ENCODE measurements around the gene ADAMTS15.

ADAMTS15 gene

GRCh38 chr11:130478204-130478701 is 29.8 kb downstream of the ADAMTS15 start:
- peak; percentile 70 for DNase-seq (ENCODE audit: low read depth)

DNA sequence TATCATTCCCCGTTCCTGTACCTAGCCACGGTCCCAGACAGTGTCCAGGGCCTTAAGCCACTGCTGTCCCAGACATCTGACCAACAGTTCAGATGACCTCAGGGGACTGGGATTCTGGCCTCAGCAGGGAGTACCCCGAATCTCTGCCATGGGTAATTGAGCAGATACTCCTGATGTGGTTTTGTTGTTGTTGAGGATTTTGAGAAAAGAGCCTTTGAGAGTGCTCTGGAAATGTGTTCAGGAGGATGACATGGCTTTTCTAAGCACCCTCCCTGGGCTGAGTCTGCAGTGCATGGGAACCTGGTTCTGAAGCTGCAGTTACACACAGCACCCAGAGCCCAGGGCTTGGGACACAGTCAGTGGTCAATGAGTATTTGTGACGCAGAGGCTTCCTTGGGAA is 30.4 kb downstream of the ADAMTS15 start:
- no peak for DNase-seq (ENCODE audit: low read depth)

DNA sequence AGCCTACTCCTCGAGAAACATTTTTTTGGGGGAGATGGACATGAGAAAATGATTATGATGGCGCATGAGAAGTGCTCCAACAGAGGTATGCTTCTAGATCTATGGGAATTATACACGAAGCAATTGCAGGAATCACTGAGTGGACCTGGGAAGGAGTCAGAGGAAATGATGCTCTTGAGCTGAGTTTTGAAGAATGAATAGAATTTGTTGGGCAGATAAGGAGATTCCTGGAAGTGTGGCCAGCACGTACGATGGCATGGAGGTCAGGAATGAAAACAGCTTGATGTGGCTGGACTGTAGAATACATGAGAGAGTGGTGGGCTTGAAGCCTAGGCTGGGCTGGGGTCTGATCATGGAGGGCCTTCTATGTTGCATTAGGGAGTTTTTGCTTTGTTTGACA is 31.7 kb downstream of the ADAMTS15 start:
- DNase-seq (ENCODE audit: low read depth): no peak

DNA sequence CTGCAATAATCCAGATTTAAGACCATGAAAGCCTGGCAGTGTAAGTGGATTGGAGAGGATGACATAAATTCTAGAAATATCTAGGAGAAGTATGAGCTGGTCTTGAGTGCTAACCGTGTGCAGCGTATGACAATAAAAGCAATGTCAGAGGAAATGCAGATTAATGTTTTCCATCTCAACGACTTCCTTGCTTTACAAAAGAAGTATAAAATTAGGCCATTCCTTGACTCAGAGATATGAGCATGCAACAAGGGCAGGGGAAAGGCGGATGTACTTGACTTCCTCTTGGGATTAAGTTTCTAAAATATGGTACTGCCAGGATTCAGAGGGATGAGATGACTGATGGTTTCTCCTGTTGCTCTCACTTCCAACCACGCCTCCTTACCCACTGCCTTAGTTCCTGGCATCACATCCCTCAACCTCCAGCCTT is 32.3 kb downstream of the ADAMTS15 start:
- DNase-seq (ENCODE audit: low read depth): no peak

- no peak for DNase-seq (ENCODE audit: low read depth)
These were observed 34.7 kb downstream of the ADAMTS15 start for GRCh38 chr11:130483124-130483523.

- no peak for DNase-seq (ENCODE audit: low read depth)
These were observed 37.5 kb downstream of the ADAMTS15 start for GRCh38 chr11:130485983-130486382.

GRCh38 chr11:130486391-130486836 is 38.0 kb downstream of the ADAMTS15 start:
- DNase-seq (ENCODE audit: low read depth): no peak

GRCh38 chr11:130486987-130487923 is 38.8 kb downstream of the ADAMTS15 start:
- DNase-seq (ENCODE audit: low read depth): no peak

GRCh38 chr11:130487924-130488815 is 39.7 kb downstream of the ADAMTS15 start:
- no peak for DNase-seq (ENCODE audit: low read depth)

DNA sequence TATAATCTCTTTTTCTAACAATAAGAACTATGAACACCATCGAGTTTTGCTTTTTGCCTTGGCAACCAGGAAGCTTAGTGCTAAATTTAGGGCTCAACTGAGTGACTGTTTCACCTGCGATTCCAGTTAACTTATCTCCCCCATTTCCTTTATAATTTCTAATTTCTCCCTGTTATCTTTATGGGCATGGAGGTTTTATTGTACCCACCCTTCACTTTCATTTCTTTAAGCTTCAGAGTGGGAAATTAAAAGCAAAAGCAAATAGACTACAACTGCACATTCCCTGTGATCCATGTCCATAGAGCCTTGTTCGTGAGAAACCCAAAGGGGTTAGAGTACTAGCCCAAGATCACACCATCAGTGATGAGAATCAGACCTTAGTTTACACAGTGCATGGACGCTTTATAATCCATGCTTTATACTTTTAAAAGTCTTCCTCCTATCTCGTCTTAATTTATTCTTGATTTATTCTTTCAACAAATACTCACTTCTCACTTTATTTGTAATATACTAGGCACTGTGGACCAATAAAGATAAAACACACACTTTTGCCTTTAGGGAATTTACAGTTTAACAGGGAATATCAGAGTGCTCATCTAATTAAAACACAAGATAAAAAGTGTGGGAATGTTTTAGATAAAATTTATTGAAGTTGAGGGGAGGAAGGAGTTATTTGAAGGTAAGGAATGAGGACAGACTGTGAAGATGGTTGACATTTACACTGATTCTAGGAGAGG is 40.6 kb downstream of the ADAMTS15 start:
- no peak for DNase-seq (ENCODE audit: low read depth)

DNA sequence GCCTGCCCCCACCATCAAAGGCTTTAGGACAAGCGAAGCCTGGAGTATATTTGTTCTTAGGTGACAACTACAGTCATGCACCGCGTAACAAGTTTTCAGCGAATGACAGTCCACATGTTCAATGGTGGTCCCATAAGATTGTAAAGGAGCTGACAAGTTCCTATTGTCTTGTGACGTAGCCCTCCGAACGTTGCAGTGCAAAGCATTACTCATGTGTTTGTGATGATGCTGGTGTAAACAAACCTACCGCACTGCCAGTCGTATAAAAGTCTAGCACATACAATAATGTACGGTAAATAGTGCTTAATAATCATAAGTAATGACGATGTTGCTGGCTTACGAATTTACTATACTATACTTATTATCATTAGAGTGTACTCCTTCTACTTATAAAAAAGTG is 41.3 kb downstream of the ADAMTS15 start:
- DNase-seq (ENCODE audit: low read depth): no peak

- no peak for DNase-seq (ENCODE audit: low read depth)
These were observed 42.4 kb downstream of the ADAMTS15 start for GRCh38 chr11:130490682-130491449.

GRCh38 chr11:130498181-130498580 is 49.7 kb downstream of the ADAMTS15 start:
- DNase-seq (ENCODE audit: low read depth): no peak

GRCh38 chr11:130499828-130500227 is 51.4 kb downstream of the ADAMTS15 start:
- no peak for DNase-seq (ENCODE audit: low read depth)

DNA sequence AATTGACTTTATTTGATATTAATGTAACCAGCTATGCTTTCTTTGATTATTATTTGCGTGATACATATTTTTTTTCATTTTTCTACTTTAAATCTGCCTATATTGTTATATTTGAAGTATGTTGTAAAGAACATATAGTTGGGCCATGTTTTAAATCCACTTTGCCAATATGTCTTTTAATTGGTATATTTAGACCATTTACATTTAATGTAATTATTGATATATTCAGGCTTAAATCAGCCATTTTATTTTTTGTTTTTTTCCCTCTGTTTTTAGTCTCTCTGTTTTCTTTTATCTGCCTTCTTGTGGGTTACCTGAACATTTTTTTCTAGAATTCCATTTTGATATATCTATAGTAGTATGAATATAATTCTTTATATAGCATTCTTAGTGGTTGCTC is 55.9 kb downstream of the ADAMTS15 start:
- no peak for DNase-seq (ENCODE audit: low read depth)

- no peak for DNase-seq (ENCODE audit: low read depth)
These were observed 60.5 kb downstream of the ADAMTS15 start for GRCh38 chr11:130508913-130509312.

- DNase-seq (ENCODE audit: low read depth): no peak
These were observed 61.5 kb downstream of the ADAMTS15 start for GRCh38 chr11:130509942-130510341.

DNA sequence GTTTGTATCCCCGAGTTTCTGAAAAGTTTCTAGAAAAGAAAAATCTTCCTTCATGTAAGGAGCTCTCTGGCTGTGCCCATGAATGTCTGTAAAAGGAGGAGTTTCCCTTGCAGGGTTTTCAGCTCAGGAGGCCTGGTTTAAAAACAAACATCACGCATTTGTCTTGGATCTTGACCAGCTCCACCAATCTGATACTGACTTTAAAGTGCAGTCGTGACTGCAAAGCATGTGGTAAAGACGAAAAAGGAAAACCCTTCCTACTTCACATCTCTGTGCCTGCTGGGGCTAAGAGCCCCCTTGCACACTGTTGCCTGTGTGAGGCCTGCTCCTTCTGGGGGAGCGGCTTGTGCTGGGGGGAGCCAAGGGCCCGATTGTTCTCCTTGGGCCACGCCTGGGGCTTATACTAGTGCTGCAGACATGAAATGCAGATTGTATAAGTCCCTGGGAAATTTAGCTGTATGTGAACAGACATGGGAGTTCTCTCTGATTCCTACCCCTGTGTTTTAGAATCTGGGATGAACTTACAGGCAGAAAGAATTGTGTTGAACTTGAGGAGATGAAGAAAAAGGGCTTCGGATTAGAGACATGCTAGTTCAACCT is 62.1 kb downstream of the ADAMTS15 start:
- DNase-seq (ENCODE audit: low read depth): no peak

- DNase-seq (ENCODE audit: low read depth): no peak
These were observed 63.3 kb downstream of the ADAMTS15 start for GRCh38 chr11:130511765-130512164.

DNA sequence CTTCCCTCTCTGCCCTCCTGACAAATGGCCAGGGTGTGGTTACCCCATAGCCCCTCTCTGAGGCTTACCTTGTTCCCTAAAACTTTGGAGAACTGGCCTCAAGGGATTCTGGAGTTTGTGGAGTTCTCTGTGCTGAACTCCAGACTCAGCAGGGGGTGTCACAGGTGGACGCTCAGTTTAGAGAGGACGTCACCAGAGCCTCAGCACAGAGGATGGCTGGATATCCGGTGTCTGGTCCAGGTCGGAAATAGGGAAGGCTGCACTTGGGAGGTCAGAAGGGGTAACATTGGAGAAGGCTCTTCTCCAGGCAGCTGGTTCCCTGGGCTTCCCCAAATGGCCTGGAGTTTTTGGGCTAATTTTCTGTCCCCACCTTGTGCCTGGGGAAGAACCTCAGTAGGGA is 64.2 kb downstream of the ADAMTS15 start:
- DNase-seq (ENCODE audit: low read depth): no peak

DNA sequence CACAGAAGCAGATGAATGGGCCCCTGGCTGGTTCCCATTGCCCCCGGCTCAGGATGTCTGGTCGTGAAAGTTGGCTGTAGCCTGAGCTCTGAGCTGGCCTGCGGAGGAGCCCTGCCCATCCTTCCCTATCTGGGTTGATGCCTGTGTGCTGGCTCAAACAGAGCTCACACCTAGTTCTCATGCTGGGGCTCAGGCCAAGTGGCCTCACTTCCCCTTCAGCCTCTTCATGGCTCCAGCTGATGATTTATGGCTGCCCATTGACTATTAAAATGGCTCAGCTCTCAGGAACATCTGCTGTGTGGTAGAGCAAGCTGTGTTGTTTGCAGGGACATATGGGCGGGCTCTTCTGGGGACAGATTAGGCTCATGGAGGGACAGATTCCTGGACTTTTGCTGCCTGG is 64.7 kb downstream of the ADAMTS15 start:
- no peak for DNase-seq (ENCODE audit: low read depth)
